ENCODE measurements around the gene HEBP1.

The HEBP1 gene

GRCh38 chr12:12965836-12966235 is 34.2 kb downstream of the HEBP1 start:
- Histone ChIP-seq H3K27me3 (ENCODE audit: insufficient read depth, low read depth, severe bottlenecking) (no peaks in the 10 kb centered on the region), H3K4me3 (ENCODE audit: low read depth, low read length) (no peak overlapping the region), H3K9me3 (ENCODE audit: severe bottlenecking) (no peaks in the 10 kb centered on the region), H3K27ac (no peak overlapping the region), H3K36me3 (no peaks in the 10 kb centered on the region)
- no peak for DNase-seq
- TF ChIP-seq, protein P1, sequence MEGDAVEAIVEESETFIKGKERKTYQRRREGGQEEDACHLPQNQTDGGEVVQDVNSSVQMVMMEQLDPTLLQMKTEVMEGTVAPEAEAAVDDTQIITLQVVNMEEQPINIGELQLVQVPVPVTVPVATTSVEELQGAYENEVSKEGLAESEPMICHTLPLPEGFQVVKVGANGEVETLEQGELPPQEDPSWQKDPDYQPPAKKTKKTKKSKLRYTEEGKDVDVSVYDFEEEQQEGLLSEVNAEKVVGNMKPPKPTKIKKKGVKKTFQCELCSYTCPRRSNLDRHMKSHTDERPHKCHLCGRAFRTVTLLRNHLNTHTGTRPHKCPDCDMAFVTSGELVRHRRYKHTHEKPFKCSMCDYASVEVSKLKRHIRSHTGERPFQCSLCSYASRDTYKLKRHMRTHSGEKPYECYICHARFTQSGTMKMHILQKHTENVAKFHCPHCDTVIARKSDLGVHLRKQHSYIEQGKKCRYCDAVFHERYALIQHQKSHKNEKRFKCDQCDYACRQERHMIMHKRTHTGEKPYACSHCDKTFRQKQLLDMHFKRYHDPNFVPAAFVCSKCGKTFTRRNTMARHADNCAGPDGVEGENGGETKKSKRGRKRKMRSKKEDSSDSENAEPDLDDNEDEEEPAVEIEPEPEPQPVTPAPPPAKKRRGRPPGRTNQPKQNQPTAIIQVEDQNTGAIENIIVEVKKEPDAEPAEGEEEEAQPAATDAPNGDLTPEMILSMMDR (IDR thresholded peaks at IDR 0.05; ENCODE audit: low read depth, low read length): no peak

DNA sequence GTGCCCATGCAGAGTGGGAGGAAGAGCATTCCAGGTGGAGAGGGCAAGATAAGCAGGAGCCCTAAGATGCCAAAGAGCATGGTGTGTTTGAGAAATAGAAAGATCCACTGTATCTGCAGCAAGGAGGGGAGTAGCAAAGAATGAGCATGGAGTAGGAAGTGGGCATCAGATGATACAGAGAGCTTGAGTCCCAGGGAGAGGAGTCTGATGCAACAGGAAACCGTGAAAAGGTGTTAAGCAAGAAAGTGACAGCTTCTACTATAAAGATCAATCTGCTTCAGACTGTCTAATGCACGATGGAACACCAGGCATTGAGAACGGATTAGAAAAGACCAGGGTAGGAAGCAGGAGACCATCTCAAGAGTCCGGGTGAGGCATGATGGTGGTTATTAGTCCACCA is 35.8 kb downstream of the HEBP1 start:
- Histone ChIP-seq H3K27ac (no peak overlapping the region), H3K27me3 (ENCODE audit: insufficient read depth, low read depth, severe bottlenecking) (no peaks in the 10 kb centered on the region), H3K9me3 (ENCODE audit: severe bottlenecking) (no peaks in the 10 kb centered on the region), H3K4me3 (ENCODE audit: low read depth, low read length) (no peak overlapping the region), H3K36me3 (no peaks in the 10 kb centered on the region)
- DNase-seq: no peak
- TF ChIP-seq, protein P1 (IDR thresholded peaks at IDR 0.05; ENCODE audit: low read depth, low read length): no peak

DNA sequence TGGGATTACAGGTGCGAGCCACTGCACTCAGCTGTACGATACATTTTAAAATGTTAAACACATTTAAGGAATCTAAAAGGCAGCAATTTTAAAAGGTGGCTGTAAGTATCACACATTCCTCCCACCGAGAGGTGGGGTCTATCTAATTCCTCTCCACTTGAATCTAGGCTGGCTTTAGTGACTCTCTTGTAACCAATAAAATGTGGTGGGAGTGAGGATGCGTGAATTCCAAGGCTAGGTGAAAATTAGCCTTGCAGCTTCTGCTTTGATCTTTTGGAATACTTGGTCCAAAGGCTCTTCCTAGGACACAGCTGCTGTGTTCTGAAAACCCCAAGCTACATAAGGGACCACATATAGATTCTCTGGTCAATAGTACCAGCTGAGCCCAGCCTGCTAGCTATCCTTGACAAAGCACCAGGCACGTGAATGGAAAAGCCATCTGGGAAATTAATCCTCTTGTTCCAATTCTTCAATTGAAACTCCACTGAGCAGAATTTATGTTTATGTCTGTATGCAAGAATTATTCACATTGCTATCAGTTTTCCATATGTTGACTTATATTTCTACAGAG is 39.3 kb downstream of the HEBP1 start:
- H3K4me3 ChIP-seq (ENCODE audit: low read depth, low read length): no peak overlapping the region
- DNase-seq: no peak
- TF ChIP-seq, protein P1 (IDR thresholded peaks at IDR 0.05; ENCODE audit: low read depth, low read length): no peak
- H3K9me3 ChIP-seq (ENCODE audit: severe bottlenecking): no peaks in the 10 kb centered on the region
- H3K27me3 ChIP-seq (ENCODE audit: insufficient read depth, low read depth, severe bottlenecking): no peaks in the 10 kb centered on the region
- H3K36me3 ChIP-seq: no peaks in the 10 kb centered on the region
- H3K27ac ChIP-seq: no peak overlapping the region

- no peaks in the 10 kb centered on the region for H3K9me3 ChIP-seq (ENCODE audit: severe bottlenecking)
- no peak overlapping the region for H3K27ac ChIP-seq
- no peaks in the 10 kb centered on the region for H3K27me3 ChIP-seq (ENCODE audit: insufficient read depth, low read depth, severe bottlenecking)
- no peaks in the 10 kb centered on the region for H3K36me3 ChIP-seq
- no peak for DNase-seq
- TF ChIP-seq, protein P1 (IDR thresholded peaks at IDR 0.05; ENCODE audit: low read depth, low read length): no peak
- no peak overlapping the region for H3K4me3 ChIP-seq (ENCODE audit: low read depth, low read length)
Observed at GRCh38 chr12:12958886-12959285, 41.2 kb downstream of the HEBP1 start.

- no peaks in the 10 kb centered on the region for H3K27me3 ChIP-seq (ENCODE audit: insufficient read depth, low read depth, severe bottlenecking)
- H3K9me3 ChIP-seq (ENCODE audit: severe bottlenecking): no peaks in the 10 kb centered on the region
Observed at GRCh38 chr12:12954878-12955625, 45.0 kb downstream of the HEBP1 start.

More at GRCh38 chr12:12954878-12955625, 45.0 kb downstream of the HEBP1 start:
- no peak overlapping the region for H3K27ac ChIP-seq
- no peaks in the 10 kb centered on the region for H3K36me3 ChIP-seq
- TF ChIP-seq, protein P1 (IDR thresholded peaks at IDR 0.05; ENCODE audit: low read depth, low read length): no peak
- no peak overlapping the region for H3K4me3 ChIP-seq (ENCODE audit: low read depth, low read length)
- DNase-seq: no peak

All from WERI-Rb-1 (cell line).